H1 (cell line): ENCODE measurements around the gene KLRF1. TPM values are rescaled to one million over a fixed set of nuclear protein-coding genes. Genes with fewer than 3 reads are reported as not detected.

Experiments
- MAFK ChIP-seq: IDR thresholded peaks from 2 replicates; pipeline ENCODE4 v1.6.1; 2012; ENCODE audit warnings: low read depth, mild to moderate bottlenecking, improper control_type of control experiment, low read length
- POU5F1 ChIP-seq: IDR thresholded peaks from 2 replicates; pipeline ENCODE4 v1.6.1; 2011; ENCODE audit warnings: low read depth, mild to moderate bottlenecking, low read length, moderate library complexity
- RXRA ChIP-seq: IDR thresholded peaks from 2 replicates; pipeline ENCODE4 v1.6.1; 2011; ENCODE audit warnings: low read depth, mild to moderate bottlenecking, low read length, moderate library complexity; ENCODE audit not compliant: insufficient read depth
- TEAD4 ChIP-seq: IDR thresholded peaks from 2 replicates; pipeline ENCODE4 v1.6.1; 2012; ENCODE audit warnings: low read depth, low read length, inconsistent platforms, mixed read lengths
- polyA plus RNA-seq, 7 experiments: library from polyadenylated mRNA; depleted of rRNA in 3 of 7; stranded (reverse) in 5 of 7; unstranded in 2 of 7; fragments of >200 nt in 5 of 7; fragments of 200-250 nt in 2 of 7; gene quantifications; 1 replicate in 5 of 7; 2 replicates in 1 of 7; 4 replicates in 1 of 7; pipeline versions ENCODE4 v1.2.1 to v1.2.3, GENCODE V29; 2011 to 2013; ENCODE audit warnings: missing spikeins in 2 of 7, mixed read lengths in 2 of 7
- total RNA-seq: library from RNA; stranded (reverse); fragmentation: NEBNext Ultra II Directional; extraction: Animal tissue kit (Norgen Biotek cat#: 25700); gene quantifications from 2 replicates; pipeline ENCODE4 v1.2.1, GENCODE V29; 2021
- TF ChIP-seq, protein P1 (sequence below): IDR thresholded peaks from 2 replicates; pipeline ENCODE4 v1.6.1; 2011; ENCODE audit warnings: low read depth, mild to moderate bottlenecking, low read length; ENCODE audit not compliant: insufficient read depth

Gene KLRF1
- total and polyA plus RNA-seq, 2 of the 8 experiments (the other 6 are each of a cell fraction or from before 2014, with no cell fraction given), result not detected

DNA sequence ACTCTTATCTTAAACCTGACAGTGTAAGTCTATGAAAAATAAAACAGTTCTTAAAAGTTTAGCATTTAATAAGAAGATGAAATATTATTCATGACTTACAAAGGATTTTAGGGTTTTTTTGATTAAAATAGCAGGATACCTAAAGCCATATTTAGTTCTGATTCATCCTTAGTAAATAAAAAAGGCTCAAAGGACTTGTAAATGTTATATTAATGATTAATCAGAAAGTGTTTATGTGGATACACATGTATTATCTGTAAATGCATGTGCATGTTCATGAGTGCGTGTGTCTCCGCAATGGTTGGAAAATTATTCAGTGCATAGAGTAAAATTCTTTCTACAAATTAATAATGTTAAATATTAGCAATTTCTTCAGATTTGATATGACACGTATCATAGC is 4.4 kb downstream of the KLRF1 start (continued):
- TF ChIP-seq, protein P1, sequence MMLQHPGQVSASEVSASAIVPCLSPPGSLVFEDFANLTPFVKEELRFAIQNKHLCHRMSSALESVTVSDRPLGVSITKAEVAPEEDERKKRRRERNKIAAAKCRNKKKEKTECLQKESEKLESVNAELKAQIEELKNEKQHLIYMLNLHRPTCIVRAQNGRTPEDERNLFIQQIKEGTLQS, result no peak
- TF ChIP-seq POU5F1 (no peak), MAFK (no peak), RXRA (no peak), TEAD4 (no peak)
